GM10266 (cell line): ENCODE data around the gene CLEC3B.

Experiments
- DNase-seq: peaks from one replicate; pipeline ENCODE4 v3.0.0; 2012; ENCODE audit errors: extremely low spot score
- CTCF ChIP-seq: IDR thresholded peaks from 2 replicates; pipeline ENCODE4 v1.5.1; 2012; ENCODE audit warnings: mild to moderate bottlenecking, low read depth; ENCODE audit not compliant: control insufficient read depth, insufficient read depth; ENCODE audit errors: missing control alignments

The CLEC3B gene

GRCh38 chr3:45003406-45003805 is 22.7 kb upstream of the CLEC3B start:
- no peak for TF ChIP-seq CTCF
- DNase-seq: no peak

GRCh38 chr3:45003859-45004258 is 22.2 kb upstream of the CLEC3B start:
- DNase-seq: no peak
- TF ChIP-seq CTCF: no peak

- no peak for TF ChIP-seq CTCF
- DNase-seq: no peak
Measured at GRCh38 chr3:45007091-45007490, 19.0 kb upstream of the CLEC3B start.

- DNase-seq: no peak
- no peak for TF ChIP-seq CTCF
Measured at GRCh38 chr3:45008117-45008516, 18.0 kb upstream of the CLEC3B start.

- no peak for TF ChIP-seq CTCF
- no peak for DNase-seq
Measured at GRCh38 chr3:45009868-45010267, 16.2 kb upstream of the CLEC3B start.

GRCh38 chr3:45010811-45011333 is 15.2 kb upstream of the CLEC3B start:
- no peak for TF ChIP-seq CTCF
- no peak for DNase-seq

GRCh38 chr3:45011756-45012508 is 14.2 kb upstream of the CLEC3B start:
- TF ChIP-seq CTCF: no peak
- DNase-seq: peak; percentile 35
